GM10248 (cell line): ENCODE data around the gene ZNF3.

Experiments used
- CTCF ChIA-PET: fragments of 300-600 bp; sonication (Branson Sonifier 250); formaldehyde crosslinking; extraction: SDS; loops from one replicate; lab custom pipeline; 2021; ENCODE audit warnings: antibody characterized with exemption; lab: Yijun Ruan, JAX
- POLR2A ChIA-PET: fragments of 350-650 bp; sonication (Branson Sonifier 250); formaldehyde crosslinking; extraction: SDS; loops from one replicate; lab custom pipeline; 2020; ENCODE audit warnings: antibody characterized with exemption; lab: Yijun Ruan, JAX
- DNase-seq: peaks from one replicate; pipeline ENCODE4 v3.0.0; 2012; ENCODE audit errors: extremely low spot score
- TF ChIP-seq, protein P1 (sequence below): IDR thresholded peaks from 2 replicates; pipeline ENCODE4 v1.5.1; 2012; ENCODE audit warnings: mild to moderate bottlenecking, low read depth; ENCODE audit errors: extremely low read depth, missing control alignments, control extremely low read depth

The ZNF3 gene

DNA sequence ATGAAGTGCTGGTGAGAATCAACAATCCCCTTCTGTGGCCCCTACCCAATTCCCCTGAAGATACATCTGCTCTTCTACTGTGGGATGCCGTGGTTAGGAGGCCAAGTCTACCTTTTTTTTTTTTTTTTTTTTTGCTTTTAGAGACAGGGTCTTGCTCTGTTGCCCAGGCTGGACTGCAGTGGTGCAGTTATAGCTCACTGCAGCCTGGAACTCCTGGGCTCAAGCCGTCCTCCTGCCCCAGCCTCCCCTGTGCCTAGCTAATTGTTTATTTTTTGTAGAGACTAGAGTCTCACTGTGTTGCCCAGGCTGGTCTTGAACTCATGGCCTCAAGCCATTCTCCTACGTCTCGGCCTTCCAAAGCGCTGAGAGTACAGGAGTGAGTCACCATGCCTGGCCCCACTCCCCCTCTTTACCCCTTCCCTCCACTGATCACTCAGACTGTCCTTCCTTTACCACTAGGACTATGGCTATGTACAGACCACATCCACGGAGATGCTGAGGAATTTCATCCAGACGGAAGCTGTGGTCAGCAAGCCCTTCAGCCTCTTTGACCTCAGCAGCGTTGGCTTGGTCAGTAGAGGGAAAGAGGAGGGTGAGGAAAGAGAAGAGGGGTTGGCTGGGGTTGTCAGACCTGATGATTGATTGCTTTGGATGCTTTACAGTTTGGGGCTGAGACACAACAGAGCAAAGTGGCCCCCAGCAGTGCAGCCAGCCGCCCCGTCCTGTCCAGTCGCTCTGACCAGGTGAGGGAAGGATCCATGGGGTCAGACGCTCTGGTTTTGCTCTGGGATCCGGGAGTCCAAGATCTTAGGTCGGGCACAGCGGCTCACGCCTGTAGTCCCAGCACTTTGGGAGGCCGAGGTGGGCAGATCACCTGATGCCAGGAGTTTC is 21.7 kb upstream of the ZNF3 start:
- POLR2A ChIA-PET: interaction anchor here (0.5 to 1.8 kb wide), 4 partner anchors 11 to 1553 kb away, joined by 3 to 7 read pairs (median 4); partner anchors contain the start of gene MEPCE
- CTCF ChIA-PET: interaction anchor here (0.8 to 2.6 kb wide), 5 partner anchors 10 to 29 kb away, joined by 3 to 16 read pairs (median 9); partner anchors contain the start of gene MBLAC1
- DNase-seq: no peak
- TF ChIP-seq, protein P1, sequence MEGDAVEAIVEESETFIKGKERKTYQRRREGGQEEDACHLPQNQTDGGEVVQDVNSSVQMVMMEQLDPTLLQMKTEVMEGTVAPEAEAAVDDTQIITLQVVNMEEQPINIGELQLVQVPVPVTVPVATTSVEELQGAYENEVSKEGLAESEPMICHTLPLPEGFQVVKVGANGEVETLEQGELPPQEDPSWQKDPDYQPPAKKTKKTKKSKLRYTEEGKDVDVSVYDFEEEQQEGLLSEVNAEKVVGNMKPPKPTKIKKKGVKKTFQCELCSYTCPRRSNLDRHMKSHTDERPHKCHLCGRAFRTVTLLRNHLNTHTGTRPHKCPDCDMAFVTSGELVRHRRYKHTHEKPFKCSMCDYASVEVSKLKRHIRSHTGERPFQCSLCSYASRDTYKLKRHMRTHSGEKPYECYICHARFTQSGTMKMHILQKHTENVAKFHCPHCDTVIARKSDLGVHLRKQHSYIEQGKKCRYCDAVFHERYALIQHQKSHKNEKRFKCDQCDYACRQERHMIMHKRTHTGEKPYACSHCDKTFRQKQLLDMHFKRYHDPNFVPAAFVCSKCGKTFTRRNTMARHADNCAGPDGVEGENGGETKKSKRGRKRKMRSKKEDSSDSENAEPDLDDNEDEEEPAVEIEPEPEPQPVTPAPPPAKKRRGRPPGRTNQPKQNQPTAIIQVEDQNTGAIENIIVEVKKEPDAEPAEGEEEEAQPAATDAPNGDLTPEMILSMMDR: no peak

DNA sequence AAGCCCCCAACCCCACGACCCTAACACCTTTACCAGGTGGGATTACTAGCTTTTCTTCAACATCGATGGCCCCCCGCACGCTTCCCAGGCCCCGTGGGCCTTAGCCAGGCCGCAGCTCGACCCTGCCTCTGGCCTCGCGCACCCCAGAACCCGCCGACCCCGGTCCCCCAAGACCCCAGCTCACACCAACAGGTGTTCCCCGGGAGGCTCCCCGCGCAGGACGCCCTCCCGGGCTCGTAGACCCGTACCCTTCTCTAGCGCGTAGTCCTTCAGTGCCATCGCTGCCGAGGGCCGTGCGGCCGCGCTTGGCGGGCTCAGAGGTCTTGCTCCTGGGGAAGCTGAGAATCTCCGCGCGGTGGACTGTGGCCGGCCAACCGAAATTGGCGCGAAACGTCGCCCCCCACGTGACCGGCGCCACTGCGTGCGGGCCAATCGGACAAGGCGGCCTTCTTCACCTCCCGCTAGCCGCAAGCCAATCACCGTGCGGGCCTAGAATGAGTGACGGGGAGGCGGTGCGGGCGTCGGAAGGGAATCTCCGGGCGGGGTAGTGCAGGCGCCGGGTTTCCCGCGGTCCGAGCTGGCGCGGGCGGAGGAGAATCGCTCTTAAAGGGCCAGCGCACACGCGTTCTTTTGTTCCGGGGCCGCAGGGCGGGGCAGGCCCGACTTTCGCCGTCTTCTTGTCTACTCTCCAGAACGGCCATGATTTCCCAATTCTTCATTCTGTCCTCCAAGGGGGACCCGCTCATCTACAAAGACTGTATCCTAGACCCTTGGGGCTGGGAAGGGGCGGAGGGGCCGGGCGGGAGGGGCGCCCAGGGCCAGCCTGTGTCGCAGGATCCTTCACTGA is 19.7 kb upstream of the ZNF3 start, which contains the start of the genes AP4M1 and MCM7:
TSS of gene AP4M1 (plus strand) at position 628 of the 847 bp plus-strand sequence. CDS start at position 700, 72 bp downstream.
TSS of gene MCM7 (minus strand) at position 382 of the 847 bp plus-strand sequence. CDS start at position 279, 103 bp downstream.
- ChIA-PET POLR2A (interaction anchor here (0.6 to 1.8 kb wide), 9 partner anchors 9 to 328 kb away, joined by 3 to 7 read pairs (median 4); partner anchors contain the start of genes MBLAC1, TRAPPC14 and ZCWPW1), CTCF (interaction anchor here (1.2 to 2.6 kb wide), 10 partner anchors 11 to 116 kb away, joined by 4 to 16 read pairs (median 6); partner anchors contain the start of genes COPS6 and ZKSCAN1)
- TF ChIP-seq, protein P1: no peak
- DNase-seq: peak; percentile 99

DNA sequence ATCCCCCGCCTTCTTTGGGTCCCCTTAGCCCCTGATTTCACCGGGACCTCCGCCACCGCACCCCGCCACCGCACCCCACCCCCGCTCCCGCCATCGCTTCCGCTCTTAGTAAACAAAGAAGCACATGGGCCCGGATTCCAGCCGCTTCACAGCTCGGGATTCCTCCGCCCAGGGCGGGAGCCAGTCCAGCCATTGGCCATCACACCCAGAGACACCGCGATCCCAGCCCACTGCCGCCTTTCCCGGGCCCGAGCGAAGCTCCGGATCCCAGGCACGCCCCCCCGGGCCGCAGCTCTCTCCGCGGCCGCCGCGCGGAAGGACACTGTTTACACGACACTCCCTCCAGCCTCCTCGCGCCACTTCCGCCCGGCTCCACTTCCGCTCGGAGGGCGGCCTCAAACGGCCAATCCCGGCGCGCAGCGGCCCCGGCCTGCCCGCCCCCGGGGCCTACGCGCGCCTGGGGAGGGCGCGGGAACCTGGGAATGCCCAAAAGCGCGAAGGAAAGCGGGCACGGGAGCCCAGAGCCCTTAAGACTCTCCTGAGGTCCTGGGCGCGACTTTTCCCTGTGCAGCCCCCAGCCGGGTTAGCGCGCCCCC is 19.0 kb upstream of the ZNF3 start:
- ChIA-PET POLR2A (interaction anchor here (0.6 to 1.7 kb wide), 5 partner anchors 8 to 328 kb away, joined by 3 to 5 read pairs (median 4); partner anchors contain the start of genes MBLAC1 and ZCWPW1), CTCF (interaction anchor here (0.7 to 2.6 kb wide), 10 partner anchors 13 to 117 kb away, joined by 3 to 16 read pairs (median 4); partner anchors contain the start of genes COPS6 and ZKSCAN1)
- DNase-seq: peak; percentile 94
- TF ChIP-seq, protein P1: no peak

DNA sequence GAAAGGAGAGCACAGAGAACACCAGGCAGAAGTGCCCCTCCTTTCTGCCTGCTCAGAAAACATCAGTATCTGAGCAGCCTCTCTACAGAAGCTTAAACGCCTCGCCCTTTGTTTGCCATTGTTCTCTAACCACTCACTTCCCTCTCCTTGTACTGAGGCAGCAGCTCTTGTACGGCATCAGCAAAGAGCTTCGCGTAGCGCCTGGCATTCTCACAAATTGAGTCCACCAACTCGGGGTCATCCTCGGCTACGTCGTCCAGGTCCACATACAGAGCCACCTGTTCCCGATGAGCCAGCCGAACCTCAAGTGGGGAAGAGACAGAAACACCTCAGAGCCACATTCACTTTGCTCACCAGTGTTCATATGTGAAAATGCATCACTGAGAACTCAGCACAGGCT is 17.9 kb upstream of the ZNF3 start:
- TF ChIP-seq, protein P1: no peak
- no peak for DNase-seq
- CTCF ChIA-PET: interaction anchor here (2.1 kb wide), 1 partner anchor 17 kb away, joined by 14 read pairs; no protein-coding TSS in a partner anchor
- POLR2A ChIA-PET: interaction anchor here (1.7 kb wide), 1 partner anchor 330 kb away, joined by 4 read pairs; the partner anchor contains the start of gene ZCWPW1

DNA sequence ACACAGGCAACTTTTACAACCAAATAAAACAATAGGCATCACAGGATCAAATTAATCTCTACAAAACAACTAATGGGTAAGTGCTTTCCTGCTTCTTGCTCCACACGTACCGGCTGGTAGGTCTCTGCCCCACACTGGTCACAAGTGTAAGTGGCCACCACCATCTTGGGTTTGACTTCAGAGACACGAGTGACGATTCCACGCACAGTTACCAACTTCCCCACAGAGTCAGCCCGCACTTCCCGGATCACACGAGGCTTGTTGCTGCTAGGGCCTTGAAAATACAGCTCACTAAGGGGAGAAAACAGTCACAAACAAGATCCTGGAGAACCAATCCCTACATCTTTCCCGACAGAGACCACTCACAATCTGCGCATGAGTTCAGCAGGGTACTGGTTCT is 17.4 kb upstream of the ZNF3 start:
- no peak for DNase-seq
- TF ChIP-seq, protein P1: no peak
- ChIA-PET POLR2A (no interaction called here), CTCF (interaction anchor here (2.1 kb wide), 1 partner anchor 17 kb away, joined by 14 read pairs; no protein-coding TSS in a partner anchor)
